ENCODE results near the gene NPM1.

NPM1 gene

DNA sequence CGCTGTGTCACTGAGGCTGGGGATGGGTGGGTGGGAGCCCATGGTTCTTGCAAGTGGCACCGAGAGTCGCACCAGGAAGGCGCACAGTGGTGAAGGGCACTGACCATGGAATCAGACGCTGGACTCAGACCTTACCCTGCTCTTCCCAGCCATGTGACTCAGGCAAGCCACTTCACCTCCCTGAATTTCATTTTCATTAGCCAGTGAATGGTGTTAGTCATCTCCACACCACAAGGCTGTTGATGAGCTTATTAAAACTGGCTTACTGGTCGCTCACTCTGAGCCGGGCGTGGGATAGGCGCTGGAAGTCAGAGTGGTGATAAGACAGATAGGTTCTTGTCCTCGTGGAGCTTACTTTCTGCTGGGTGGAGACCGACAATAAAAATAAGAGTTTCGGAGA is 56.9 kb downstream of the NPM1 start:
- peaks cover 1% of the 10 kb centered on the region for H3K9me3 ChIP-seq (ENCODE audit: insufficient read depth, low read depth, low read length)

DNA sequence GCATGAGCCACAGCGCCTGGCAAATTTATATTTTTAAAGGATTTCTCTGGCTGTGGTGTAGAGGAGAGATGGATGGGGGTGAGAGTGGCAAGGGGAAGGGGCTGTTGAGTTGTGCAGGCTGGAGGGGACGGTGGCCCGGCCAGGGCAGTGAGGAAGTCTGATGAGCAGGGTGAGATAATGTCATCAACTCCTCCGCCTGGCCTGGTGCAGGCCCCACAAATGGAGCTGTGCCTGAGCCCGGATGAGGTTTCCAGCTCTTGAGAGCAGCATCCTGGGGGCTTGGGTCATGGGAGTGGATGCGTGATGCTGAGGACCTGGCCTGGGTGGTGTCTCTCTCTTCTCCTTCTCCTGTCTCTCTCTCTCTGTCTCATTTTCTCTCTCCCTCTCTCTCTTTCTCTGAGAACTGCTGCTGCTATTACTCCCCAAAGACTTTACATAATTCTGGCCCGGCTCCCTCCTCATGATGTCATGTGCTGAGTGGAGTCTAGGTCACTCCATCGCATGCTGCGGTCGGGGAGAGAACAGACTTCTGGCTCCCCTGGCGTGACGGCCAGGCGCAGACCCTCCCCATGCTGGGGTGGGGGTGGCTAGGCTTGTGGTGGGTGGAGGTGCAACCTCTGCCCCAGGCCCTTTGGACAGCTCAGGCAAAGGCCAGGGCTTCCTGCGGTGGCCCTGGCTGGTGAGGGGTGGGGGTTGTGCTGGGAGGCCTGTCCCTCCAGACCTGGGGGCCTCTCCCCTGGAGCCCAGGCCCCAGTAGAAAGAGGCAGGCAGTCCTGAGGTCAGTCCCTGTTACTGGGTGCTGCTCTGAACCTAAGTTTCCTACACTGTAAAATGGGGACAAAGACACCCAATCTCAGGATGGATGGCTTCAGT is 58.2 kb downstream of the NPM1 start:
- peaks cover 0 to 2% of the 10 kb centered on the region in 2 experiments for H3K4me1 ChIP-seq (ENCODE audit: control insufficient read depth in 1 of 2, insufficient read depth in 2 of 2, low read length in 2 of 2)
- WGBS (ENCODE audit: extremely low coverage, insufficient coverage, insufficient read length): no CpG with 5 or more reads among the region's 14 CpGs
- no peak overlapping the region for H3K9ac ChIP-seq (ENCODE audit: low read length)
- no peak overlapping the region for H2BK120ac ChIP-seq (ENCODE audit: insufficient read depth, low read length, poor library complexity)
- no peak overlapping the region for H4K8ac ChIP-seq (ENCODE audit: low read depth, low read length)
- H2BK5ac ChIP-seq (ENCODE audit: low read depth, low read length, poor library complexity): no peak overlapping the region
- H2AK5ac ChIP-seq (ENCODE audit: low read length): no peak overlapping the region
- no peaks in the 10 kb centered on the region for H3K79me2 ChIP-seq (ENCODE audit: control insufficient read depth, insufficient read depth, low read length, poor library complexity)
- no peak overlapping the region for H3K4ac ChIP-seq (ENCODE audit: low read depth, low read length)
- H4K91ac ChIP-seq (ENCODE audit: low read depth, low read length): no peak overlapping the region
- no peaks in the 10 kb centered on the region for H3K36me3 ChIP-seq (ENCODE audit: control insufficient read depth in 1 of 2, insufficient read depth in 2 of 2, low read length in 2 of 2)
- H2AFZ ChIP-seq (ENCODE audit: insufficient read depth, low read length, poor library complexity): no peak overlapping the region
- H2BK12ac ChIP-seq (ENCODE audit: low read length): no peak overlapping the region
- no peak for DNase-seq
- peaks cover 3% of the 10 kb centered on the region for H3K79me1 ChIP-seq (ENCODE audit: low read length)
- no peak overlapping the region for H3K14ac ChIP-seq (ENCODE audit: low read length)
- no peak overlapping the region for H3K27ac ChIP-seq (ENCODE audit: low read depth, low read length)
- H3K27me3 ChIP-seq (ENCODE audit: insufficient read depth, low read length): no peaks in the 10 kb centered on the region
- no peak overlapping the region for H3K23ac ChIP-seq (ENCODE audit: low read length)
- H3K4me3 ChIP-seq (ENCODE audit: low read depth, low read length): no peak overlapping the region
- no peak overlapping the region for H3K4me2 ChIP-seq (ENCODE audit: low read length)
- H3K9me3 ChIP-seq (ENCODE audit: insufficient read depth, low read depth, low read length): peaks cover 1% of the 10 kb centered on the region
- H3K18ac ChIP-seq (ENCODE audit: low read length): no peak overlapping the region
- no peak overlapping the region for H4K12ac ChIP-seq (ENCODE audit: low read depth, low read length)

More for the DNA sequence above, 56.9 kb downstream of the NPM1 start:
- Histone ChIP-seq H3K27ac (ENCODE audit: low read depth, low read length) (no peak overlapping the region), H3K9ac (ENCODE audit: low read length) (no peak overlapping the region), H4K91ac (ENCODE audit: low read depth, low read length) (no peak overlapping the region), H3K79me1 (ENCODE audit: low read length) (no peaks in the 10 kb centered on the region), H4K12ac (ENCODE audit: low read depth, low read length) (no peak overlapping the region), H2AK5ac (ENCODE audit: low read length) (no peak overlapping the region), H2AFZ (ENCODE audit: insufficient read depth, low read length, poor library complexity) (no peak overlapping the region), H2BK12ac (ENCODE audit: low read length) (no peak overlapping the region), H3K23ac (ENCODE audit: low read length) (no peak overlapping the region), H3K4ac (ENCODE audit: low read depth, low read length) (no peak overlapping the region), H2BK5ac (ENCODE audit: low read depth, low read length, poor library complexity) (no peak overlapping the region), H3K14ac (ENCODE audit: low read length) (no peak overlapping the region), H3K4me1 (ENCODE audit: control insufficient read depth in 1 of 2, insufficient read depth in 2 of 2, low read length in 2 of 2) (no peaks in the 10 kb centered on the region), H2BK120ac (ENCODE audit: insufficient read depth, low read length, poor library complexity) (no peak overlapping the region), H4K8ac (ENCODE audit: low read depth, low read length) (no peak overlapping the region), H3K27me3 (ENCODE audit: insufficient read depth, low read length) (no peaks in the 10 kb centered on the region), H3K79me2 (ENCODE audit: control insufficient read depth, insufficient read depth, low read length, poor library complexity) (no peaks in the 10 kb centered on the region), H3K4me2 (ENCODE audit: low read length) (no peak overlapping the region), H3K36me3 (ENCODE audit: control insufficient read depth in 1 of 2, insufficient read depth in 2 of 2, low read length in 2 of 2) (no peaks in the 10 kb centered on the region), H3K18ac (ENCODE audit: low read length) (no peak overlapping the region), H3K4me3 (ENCODE audit: low read depth, low read length) (no peak overlapping the region)
- no peak for DNase-seq
- no CpG with 5 or more reads among the region's 12 CpGs for WGBS (ENCODE audit: extremely low coverage, insufficient coverage, insufficient read length)

DNA sequence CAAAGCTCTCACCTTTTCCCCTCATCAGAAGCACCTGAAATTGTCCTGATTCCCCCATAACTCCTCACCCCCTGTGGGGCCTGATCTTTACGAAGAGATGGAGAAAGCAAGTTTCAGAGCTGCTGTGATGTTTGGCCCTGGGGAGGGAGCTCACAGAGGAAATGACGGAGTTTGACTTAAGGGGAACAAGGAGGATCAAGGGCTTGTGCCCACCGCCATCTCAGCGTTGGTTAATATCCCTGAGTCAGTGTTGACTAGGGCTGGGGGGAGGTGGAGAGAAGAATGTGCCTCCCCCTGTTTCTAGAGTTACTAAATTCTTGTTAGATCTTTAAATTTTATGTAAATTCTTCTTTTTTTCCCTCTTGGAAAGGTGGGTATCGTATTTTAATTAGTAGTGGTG is 59.6 kb downstream of the NPM1 start:
- no CpG with 5 or more reads among the region's 5 CpGs for WGBS (ENCODE audit: extremely low coverage, insufficient coverage, insufficient read length)
- no peaks in the 10 kb centered on the region for H3K79me2 ChIP-seq (ENCODE audit: control insufficient read depth, insufficient read depth, low read length, poor library complexity)
- peaks cover 5 to 8% of the 10 kb centered on the region in 2 experiments for H3K4me1 ChIP-seq (ENCODE audit: control insufficient read depth in 1 of 2, insufficient read depth in 2 of 2, low read length in 2 of 2)
- H3K9me3 ChIP-seq (ENCODE audit: insufficient read depth, low read depth, low read length): no peaks in the 10 kb centered on the region
- H3K27me3 ChIP-seq (ENCODE audit: insufficient read depth, low read length): no peaks in the 10 kb centered on the region
- no peak overlapping the region for H2AK5ac ChIP-seq (ENCODE audit: low read length)
- H4K8ac ChIP-seq (ENCODE audit: low read depth, low read length): no peak overlapping the region
- no peak overlapping the region for H3K4me2 ChIP-seq (ENCODE audit: low read length)
- H3K9ac ChIP-seq (ENCODE audit: low read length): no peak overlapping the region
- no peak overlapping the region for H3K4ac ChIP-seq (ENCODE audit: low read depth, low read length)
- no peak overlapping the region for H2BK120ac ChIP-seq (ENCODE audit: insufficient read depth, low read length, poor library complexity)
- no peak overlapping the region for H2BK12ac ChIP-seq (ENCODE audit: low read length)
- H3K14ac ChIP-seq (ENCODE audit: low read length): no peak overlapping the region
- no peak overlapping the region for H3K4me3 ChIP-seq (ENCODE audit: low read depth, low read length)
- H3K79me1 ChIP-seq (ENCODE audit: low read length): peaks cover 7% of the 10 kb centered on the region
- no peak for DNase-seq
- no peak overlapping the region for H3K23ac ChIP-seq (ENCODE audit: low read length)
- no peak overlapping the region for H3K18ac ChIP-seq (ENCODE audit: low read length)
- H4K12ac ChIP-seq (ENCODE audit: low read depth, low read length): no peak overlapping the region
- no peak overlapping the region for H4K91ac ChIP-seq (ENCODE audit: low read depth, low read length)
- H2BK5ac ChIP-seq (ENCODE audit: low read depth, low read length, poor library complexity): no peak overlapping the region
- H3K27ac ChIP-seq (ENCODE audit: low read depth, low read length): no peak overlapping the region
- no peak overlapping the region for H2AFZ ChIP-seq (ENCODE audit: insufficient read depth, low read length, poor library complexity)
- no peaks in the 10 kb centered on the region for H3K36me3 ChIP-seq (ENCODE audit: control insufficient read depth in 1 of 2, insufficient read depth in 2 of 2, low read length in 2 of 2)

DNA sequence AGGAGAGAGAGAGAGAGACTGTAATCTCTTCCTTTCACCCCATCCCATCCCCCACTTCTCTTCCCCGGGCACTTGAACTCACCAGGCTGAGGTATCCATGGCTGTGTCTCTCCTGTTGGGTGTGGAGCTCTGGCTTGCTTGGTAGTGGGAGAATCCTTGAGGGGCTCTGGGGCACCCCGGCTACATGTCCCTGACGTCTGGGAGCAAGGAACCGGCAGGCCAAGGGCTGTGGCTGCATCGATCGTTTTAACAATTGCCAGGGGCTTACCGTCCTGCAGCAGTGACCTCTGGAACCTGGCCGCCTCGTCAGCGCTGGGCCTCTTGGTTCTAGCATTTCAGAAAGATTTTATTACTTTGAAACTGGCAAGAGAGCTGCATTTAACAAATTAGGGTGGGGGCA is 61.8 kb downstream of the NPM1 start:
- Histone ChIP-seq H3K79me2 (ENCODE audit: control insufficient read depth, insufficient read depth, low read length, poor library complexity) (no peaks in the 10 kb centered on the region), H3K27me3 (ENCODE audit: insufficient read depth, low read length) (no peaks in the 10 kb centered on the region), H4K8ac (ENCODE audit: low read depth, low read length) (no peak overlapping the region), H3K4me1 (ENCODE audit: control insufficient read depth in 1 of 2, insufficient read depth in 2 of 2, low read length in 2 of 2) (peaks cover 5 to 8% of the 10 kb centered on the region in 2 experiments), H3K4me2 (ENCODE audit: low read length) (no peak overlapping the region), H3K23ac (ENCODE audit: low read length) (no peak overlapping the region), H3K27ac (ENCODE audit: low read depth, low read length) (no peak overlapping the region), H2AK5ac (ENCODE audit: low read length) (no peak overlapping the region), H3K9ac (ENCODE audit: low read length) (no peak overlapping the region), H3K4ac (ENCODE audit: low read depth, low read length) (no peak overlapping the region), H4K91ac (ENCODE audit: low read depth, low read length) (no peak overlapping the region), H4K12ac (ENCODE audit: low read depth, low read length) (no peak overlapping the region), H3K36me3 (ENCODE audit: control insufficient read depth in 1 of 2, insufficient read depth in 2 of 2, low read length in 2 of 2) (no peaks in the 10 kb centered on the region), H2BK5ac (ENCODE audit: low read depth, low read length, poor library complexity) (no peak overlapping the region), H3K18ac (ENCODE audit: low read length) (no peak overlapping the region), H3K4me3 (ENCODE audit: low read depth, low read length) (no peak overlapping the region), H2AFZ (ENCODE audit: insufficient read depth, low read length, poor library complexity) (no peak overlapping the region), H2BK120ac (ENCODE audit: insufficient read depth, low read length, poor library complexity) (no peak overlapping the region), H3K14ac (ENCODE audit: low read length) (no peak overlapping the region), H3K9me3 (ENCODE audit: insufficient read depth, low read depth, low read length) (no peaks in the 10 kb centered on the region), H3K79me1 (ENCODE audit: low read length) (peaks cover 7% of the 10 kb centered on the region), H2BK12ac (ENCODE audit: low read length) (no peak overlapping the region)
- no peak for DNase-seq
- no CpG with 5 or more reads among the region's 10 CpGs for WGBS (ENCODE audit: extremely low coverage, insufficient coverage, insufficient read length)
